GM18951 (cell line): ENCODE measurements around the gene LRRC19.

Experiments used
- POLR2A ChIP-seq: IDR thresholded peaks from 4 replicates; pipeline ENCODE4 v1.6.1; 2011; ENCODE audit warnings: mild to moderate bottlenecking; ENCODE audit not compliant: insufficient read length, insufficient read depth; ENCODE audit errors: extremely low read depth
- in situ Hi-C: fragments of 300-500 bp; cut with MboI; formaldehyde crosslinking; loops from one replicate; pipeline ENCODE4 v1.12.0; 2022; ENCODE audit warnings: low sequenced_read_pairs, mixed read lengths, inconsistent platforms; ENCODE audit not compliant: unreplicated experiment

The LRRC19 gene

DNA sequence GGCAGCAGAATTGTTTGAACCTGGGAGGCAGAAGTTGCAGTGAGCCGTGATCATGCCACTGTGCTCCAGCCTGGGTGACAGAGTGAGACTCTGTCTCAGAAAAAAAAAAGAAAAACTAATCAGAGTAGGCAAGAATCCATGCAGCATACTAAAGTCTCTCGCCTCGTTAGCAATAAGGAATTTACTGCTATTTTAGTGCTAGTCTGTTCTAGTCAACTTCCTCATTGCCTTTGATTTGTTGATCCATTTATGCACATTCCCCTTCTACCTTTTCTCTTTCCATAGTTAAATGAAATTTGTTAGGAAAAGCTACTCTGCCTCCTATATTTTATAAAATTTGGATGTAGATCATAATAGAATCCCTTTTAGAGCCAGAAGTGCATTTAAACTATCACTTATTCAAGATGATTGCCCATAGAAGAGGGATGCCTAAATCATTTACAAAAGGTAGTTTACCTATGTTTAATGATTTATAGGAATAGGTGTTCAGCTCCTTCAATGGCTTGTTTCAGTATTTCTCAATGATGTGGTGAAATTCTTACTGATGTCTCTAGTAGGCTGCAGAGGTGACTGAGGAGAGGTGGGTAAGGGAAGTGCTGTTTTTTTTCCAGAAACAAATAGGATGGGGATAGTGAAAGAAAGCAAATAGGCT is 1.9 kb downstream of the LRRC19 start:
- in situ Hi-C loops: no loop called here
- no peak for TF ChIP-seq POLR2A

DNA sequence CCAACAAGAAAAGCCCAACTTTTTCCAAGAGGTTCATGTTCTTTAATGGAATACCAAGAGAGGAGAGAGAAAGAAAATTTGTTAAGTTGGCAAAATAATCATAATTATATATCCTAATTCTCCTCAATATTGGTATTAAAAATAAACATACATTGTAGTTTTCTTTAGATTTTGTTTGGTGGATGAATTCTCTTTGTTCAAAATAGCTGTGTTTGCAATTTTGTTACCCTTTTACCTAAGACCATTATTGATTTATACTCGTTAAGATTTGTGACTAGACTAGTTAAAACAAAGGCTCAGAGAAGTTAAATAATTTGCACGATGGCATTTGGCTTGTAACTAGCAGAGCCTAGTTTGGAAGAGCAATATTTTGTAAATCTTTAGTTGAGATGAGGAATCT is 9.7 kb downstream of the LRRC19 start:
- in situ Hi-C loops: loop anchor here (25.0 kb wide), 1 partner anchor 259 kb away; no protein-coding TSS in a partner anchor
- no peak for TF ChIP-seq POLR2A

DNA sequence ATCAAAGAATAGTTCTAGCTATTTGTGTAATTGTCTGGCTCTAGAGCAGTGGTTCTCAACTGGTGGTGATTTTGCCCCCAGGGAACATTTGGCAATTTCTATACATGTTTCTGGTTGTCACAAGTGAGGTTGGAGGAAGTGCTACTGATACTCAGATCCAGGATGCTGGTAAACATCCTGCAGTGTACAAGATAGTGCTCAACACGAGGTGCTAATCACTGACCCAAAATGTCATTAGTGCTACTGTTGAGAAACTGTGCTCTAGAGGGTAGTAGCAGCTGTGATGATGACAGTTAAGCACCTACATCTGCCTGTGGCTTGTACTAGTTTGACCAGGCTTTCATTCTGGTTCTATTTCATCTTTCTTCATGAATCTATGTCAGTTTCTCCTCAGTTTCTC is 22.1 kb downstream of the LRRC19 start:
- in situ Hi-C loops: loop anchor here (25.0 kb wide), 1 partner anchor 246 kb away; no protein-coding TSS in a partner anchor

GRCh38 chr9:26975728-26976707 is 29.5 kb downstream of the LRRC19 start:
- in situ Hi-C loops: loop anchor here (25.0 kb wide), 1 partner anchor 239 kb away; no protein-coding TSS in a partner anchor
- no peak for TF ChIP-seq POLR2A

More for the DNA sequence above, 22.1 kb downstream of the LRRC19 start:
- no peak for TF ChIP-seq POLR2A

GRCh38 chr9:26974927-26975326 is 30.5 kb downstream of the LRRC19 start:
- in situ Hi-C loops: loop anchor here (25.0 kb wide), 1 partner anchor 238 kb away; no protein-coding TSS in a partner anchor
- no peak for TF ChIP-seq POLR2A

GRCh38 chr9:26973989-26974388 is 31.5 kb downstream of the LRRC19 start:
- no peak for TF ChIP-seq POLR2A
- in situ Hi-C loops: no loop called here

DNA sequence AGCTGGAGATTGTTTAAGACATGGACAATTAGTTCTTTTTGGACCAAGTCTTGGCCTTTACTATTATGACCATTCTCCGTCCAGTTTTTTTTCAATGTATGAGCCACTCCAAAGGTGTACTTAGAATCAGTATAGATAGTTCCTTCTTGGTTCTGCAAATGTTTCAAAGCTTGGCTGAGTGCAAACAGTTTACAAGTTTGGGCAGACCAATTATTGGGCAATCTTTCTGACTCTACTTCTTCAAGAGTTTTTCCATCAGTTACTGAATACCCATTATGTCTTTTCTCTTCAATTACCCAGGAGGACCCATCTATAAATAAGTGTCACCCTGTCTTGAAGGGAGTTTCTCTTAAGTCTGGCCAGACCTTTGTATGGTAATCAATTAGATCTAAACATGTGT is 33.8 kb downstream of the LRRC19 start:
- in situ Hi-C loops: no loop called here
- TF ChIP-seq POLR2A: no peak

GRCh38 chr9:26956860-26957233 is 48.6 kb downstream of the LRRC19 start:
- TF ChIP-seq POLR2A: no peak
- in situ Hi-C loops: no loop called here

GRCh38 chr9:26955921-26956859 is 49.3 kb downstream of the LRRC19 start, which contains the start of gene IFT74:
Gene IFT74 (plus strand): TSS chr9:26956412. CDS start chr9:26961968, 5,556 bp downstream.
- peak; percentile 68 for TF ChIP-seq POLR2A
- in situ Hi-C loops: no loop called here

DNA sequence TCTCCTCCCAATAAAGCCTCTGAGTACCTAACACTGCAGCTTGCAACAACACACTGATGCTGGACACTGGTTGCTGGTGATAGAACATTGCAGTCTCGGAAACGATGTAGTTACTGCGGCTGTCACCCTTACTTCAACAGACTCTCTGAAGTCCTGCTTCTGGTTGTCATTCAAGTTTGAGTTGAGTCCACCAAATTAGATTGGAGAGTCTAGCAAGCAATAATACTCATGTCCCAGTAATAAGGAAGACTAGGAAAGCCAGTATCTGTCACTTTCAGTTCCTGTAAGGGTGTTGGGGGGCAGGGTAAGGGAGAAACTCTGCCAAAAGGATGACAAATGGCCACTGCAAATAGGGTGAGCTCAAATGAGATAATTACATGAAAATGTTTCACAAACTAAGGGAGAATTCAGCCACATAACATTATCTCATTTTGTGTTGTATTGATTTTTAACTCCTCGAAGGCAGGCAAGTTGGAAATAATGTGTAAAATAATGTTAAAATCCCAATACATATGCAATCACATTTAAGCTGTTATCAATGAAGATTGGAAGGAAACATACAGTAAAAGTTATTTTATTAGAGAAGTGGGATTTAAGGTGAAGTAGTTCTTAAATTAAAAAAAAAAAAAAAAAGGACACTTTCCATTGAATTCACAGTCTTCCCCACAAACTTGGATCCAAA is 50.1 kb downstream of the LRRC19 start:
- in situ Hi-C loops: no loop called here
- no peak for TF ChIP-seq POLR2A

DNA sequence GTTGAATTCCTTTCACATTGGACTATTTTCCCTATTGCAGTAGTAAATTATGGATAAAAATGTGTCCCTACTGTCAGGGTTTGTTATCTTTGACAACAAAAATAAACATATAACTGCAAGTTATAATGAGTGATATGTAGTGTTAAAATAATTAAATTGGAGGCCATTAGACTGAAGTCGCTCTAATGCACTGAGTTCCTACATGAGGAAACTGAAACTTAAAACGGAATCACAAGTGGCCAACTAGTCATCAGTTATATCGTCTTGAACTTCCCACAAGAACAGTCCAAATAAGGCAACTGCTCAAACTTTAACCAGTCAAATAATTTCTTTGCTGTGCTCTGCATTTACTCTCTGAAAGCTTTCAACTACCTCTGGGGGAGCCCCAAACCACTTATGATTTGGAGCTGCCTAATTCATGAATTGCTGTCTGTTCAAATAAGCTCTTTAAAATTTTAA is 51.4 kb downstream of the LRRC19 start:
- in situ Hi-C loops: no loop called here
- TF ChIP-seq POLR2A: no peak

GRCh38 chr9:26951794-26952193 is 53.7 kb downstream of the LRRC19 start:
- in situ Hi-C loops: no loop called here
- no peak for TF ChIP-seq POLR2A
